LHCN-M2 (cell line): ENCODE results near the gene SLC25A12. TPM values are rescaled to one million over a fixed set of nuclear protein-coding genes. Genes with fewer than 3 reads are reported as not detected.
"Not testable (repeated sequence)": the region's sequence is repeated elsewhere in the genome, so short reads cannot be mapped to it uniquely, and the experiment has no call there.

ENCODE experiments used
- DNase-seq: peaks from one replicate; pipeline ENCODE4 v3.0.0-alpha.2; 2012; ENCODE audit warnings: low read depth
- total RNA-seq: library from RNA; depleted of rRNA; stranded (reverse); fragments of >200 nt; gene quantifications from 2 replicates; pipeline ENCODE4 v1.2.3, GENCODE V29; 2014

SLC25A12 gene
- total RNA-seq, 1 experiment from 2014 or later, result 20.0 TPM

GRCh38 chr2:171830039-171830438 is 64.0 kb downstream of the SLC25A12 start:
- DNase-seq, result no peak

DNA sequence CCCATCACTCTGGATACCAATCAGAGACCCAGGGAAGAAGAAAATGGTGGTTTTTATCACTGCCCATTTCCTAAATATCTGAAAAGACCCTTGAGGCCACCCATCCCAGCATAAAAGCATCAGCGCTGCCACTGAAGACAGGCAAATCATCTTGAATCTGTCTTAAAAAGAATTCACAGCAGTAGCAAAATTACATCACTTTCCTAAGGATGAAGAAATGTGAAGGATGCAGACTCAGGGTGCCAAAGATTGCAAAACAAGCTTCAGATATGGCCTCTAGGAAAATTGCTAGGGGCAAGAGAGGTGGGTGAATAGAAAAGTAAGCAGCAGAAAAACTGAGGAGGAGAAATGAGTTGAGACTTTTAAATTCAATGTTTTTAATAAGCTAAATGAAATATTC is 70.0 kb downstream of the SLC25A12 start:
- DNase-seq, result no peak

GRCh38 chr2:171822525-171823322 is 71.3 kb downstream of the SLC25A12 start:
- no peak for DNase-seq

- no peak for DNase-seq
Observed at GRCh38 chr2:171819453-171819852, 74.6 kb downstream of the SLC25A12 start.

GRCh38 chr2:171814883-171815282 is 79.2 kb downstream of the SLC25A12 start:
- DNase-seq, result no peak

- no peak for DNase-seq
Observed at GRCh38 chr2:171814174-171814573, 79.9 kb downstream of the SLC25A12 start.

- no peak for DNase-seq
Observed at GRCh38 chr2:171813729-171814128, 80.3 kb downstream of the SLC25A12 start.

DNA sequence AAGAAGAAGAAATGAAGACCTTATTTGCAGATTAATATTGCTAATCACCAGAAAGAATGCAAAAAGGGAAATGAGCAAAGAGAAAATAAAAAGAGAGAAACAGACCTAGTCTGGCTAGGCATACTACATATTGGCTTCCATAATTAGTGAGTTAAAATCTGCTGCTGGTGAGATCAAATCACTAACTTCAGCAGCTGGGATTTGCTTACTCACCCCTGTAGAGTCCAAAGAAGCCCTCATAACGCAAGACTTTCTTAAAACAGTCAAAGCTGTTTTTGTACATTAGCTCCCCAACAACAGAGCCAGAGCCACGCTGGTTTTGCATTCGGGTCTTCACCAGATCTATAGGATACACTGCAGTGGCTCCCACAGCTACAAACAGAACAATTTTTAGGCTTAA is 80.9 kb downstream of the SLC25A12 start:
- no peak for DNase-seq

DNA sequence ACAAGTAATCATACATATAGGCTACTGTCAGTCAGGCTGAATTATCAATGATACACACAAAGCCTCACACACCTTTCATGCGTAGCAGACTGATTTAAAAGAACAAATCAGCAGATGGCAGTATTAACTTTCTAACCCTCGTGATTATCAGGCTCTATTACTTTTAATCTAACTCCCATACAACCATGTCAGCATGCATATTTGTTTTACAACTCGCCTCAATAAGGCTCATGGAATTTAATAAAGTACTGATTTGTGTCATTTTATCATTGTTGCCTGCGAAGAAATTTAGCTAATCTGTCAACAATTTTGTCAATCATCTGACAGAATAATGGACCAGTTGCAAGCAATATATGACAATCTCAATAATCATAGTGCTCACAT is 82.8 kb downstream of the SLC25A12 start:
- DNase-seq, result peak; percentile 25

DNA sequence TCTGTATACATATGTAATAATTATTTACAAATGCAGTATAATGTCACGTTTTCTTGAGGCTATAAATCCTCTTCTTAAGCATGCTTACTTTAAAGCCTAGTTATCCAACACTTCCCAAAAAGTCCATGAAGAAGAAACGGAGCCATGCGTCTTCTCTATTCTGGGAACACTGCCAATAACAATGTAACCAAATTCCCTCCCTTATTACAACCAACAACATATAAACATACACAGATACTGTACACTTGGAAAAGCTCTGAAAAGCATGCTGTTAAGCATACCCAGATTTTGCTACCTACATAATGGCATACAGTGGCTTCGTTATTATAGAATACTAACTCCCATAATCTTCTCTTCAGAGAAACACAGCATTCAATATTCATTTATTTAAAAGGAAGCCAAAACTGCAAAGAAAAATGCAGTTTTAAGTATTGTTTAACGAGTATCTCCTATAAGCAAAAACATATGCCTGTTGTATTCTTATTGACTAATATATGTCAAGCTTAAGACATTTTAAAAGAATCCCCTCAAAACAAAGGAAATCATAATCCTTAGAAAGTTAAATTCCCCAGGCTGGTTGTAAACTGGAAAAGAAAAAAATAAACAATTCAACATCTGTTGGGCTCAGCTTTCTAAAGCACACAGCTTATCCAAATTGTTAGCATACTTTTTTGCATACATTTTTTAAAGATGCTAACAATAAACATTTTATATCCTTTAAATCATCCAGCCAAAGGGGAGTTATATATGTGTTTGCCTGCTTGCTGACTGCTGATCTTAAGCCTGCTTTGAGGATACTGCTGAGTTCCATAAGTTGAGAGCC is 83.4 kb downstream of the SLC25A12 start:
- peak; percentile 12 for DNase-seq

DNA sequence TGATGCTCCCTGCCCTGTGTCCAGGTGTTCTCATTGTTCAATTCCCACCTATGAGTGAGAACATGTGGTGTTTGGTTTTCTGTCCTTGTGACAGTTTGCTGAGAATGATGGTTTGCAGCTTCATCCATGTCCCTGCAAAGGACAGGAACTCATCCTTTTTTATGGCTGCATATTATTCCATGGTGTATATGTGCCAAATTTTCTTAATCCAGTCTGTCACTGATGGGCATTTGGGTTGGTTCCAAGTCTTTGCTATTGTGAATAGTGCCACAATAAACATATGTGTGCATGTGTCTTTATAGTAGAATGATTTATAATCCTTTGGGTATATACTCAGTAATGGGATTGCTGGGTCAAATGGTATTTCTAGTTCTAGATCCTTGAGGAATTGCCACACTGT is 85.2 kb downstream of the SLC25A12 start:
- not testable (repeated sequence) for DNase-seq

DNA sequence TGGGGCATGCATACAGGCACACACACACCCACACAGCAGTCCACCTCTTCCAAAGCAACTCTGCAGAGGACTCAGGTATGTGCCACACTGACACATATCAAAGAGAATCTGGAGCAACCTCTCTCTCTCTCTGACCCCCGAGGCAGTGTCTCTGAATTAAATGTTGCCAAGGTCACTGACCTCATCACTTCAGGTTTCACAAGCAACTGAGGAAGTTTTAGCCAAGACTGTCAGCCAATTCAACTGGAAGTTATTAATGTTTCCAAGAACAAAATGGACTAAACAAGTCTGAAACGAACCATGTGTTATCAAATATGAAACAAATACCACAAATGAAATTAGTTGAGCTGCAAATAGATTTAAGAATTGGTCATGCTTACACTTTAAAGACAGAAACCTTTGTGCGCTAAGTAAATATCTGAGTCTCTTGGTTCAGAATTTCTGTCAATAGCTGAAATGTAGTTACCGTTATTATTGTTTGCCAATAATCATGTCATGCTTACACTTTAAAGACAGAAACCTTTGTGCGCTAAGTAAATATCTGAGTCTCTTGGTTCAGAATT is 86.1 kb downstream of the SLC25A12 start:
- no peak for DNase-seq

- DNase-seq, result no peak
Observed at GRCh38 chr2:171807119-171807518, 86.9 kb downstream of the SLC25A12 start.

- DNase-seq, result no peak
Observed at GRCh38 chr2:171804456-171804855, 89.6 kb downstream of the SLC25A12 start.

DNA sequence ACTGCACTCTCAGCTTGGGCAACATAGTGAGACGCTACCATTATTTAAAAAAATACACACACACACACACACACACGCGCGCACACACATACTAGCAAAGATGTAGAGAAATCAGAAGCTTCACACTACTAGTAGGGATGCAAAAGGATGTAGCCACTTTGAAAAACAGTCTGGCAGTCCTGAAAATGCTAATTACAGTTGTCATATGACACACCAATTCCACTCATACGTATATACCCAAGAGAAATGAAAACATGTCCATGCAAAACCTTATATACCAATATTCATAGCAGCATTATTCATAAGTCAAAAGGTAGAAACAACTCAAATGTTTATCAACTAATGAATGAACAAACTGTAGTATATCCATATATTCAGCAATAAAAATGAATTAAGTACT is 90.3 kb downstream of the SLC25A12 start:
- DNase-seq, result no peak

- DNase-seq, result no peak
Observed at GRCh38 chr2:171800639-171801038, 93.4 kb downstream of the SLC25A12 start.

- peak; percentile 78 for DNase-seq
Observed at GRCh38 chr2:171798156-171798820, 95.8 kb downstream of the SLC25A12 start.

- DNase-seq, result no peak
Observed at GRCh38 chr2:171794918-171795317, 99.1 kb downstream of the SLC25A12 start.

GRCh38 chr2:171793691-171794678 is 100.1 kb downstream of the SLC25A12 start:
- no peak for DNase-seq

- no peak for DNase-seq
Observed at GRCh38 chr2:171792886-171793580, 101.0 kb downstream of the SLC25A12 start.
